Memory B cell (primary cell): ENCODE measurements around the gene CDKN1C.

Experiments used
- ATAC-seq: fragments of 150-1000 bp; cut with Tn5 transposase; 2 replicates; pipeline ENCODE4 v1.10.0; 2021; ENCODE audit warnings: low read depth, mild to moderate bottlenecking, moderate library complexity
- DNase-seq, 2 donors: peaks; one replicate each; pipeline ENCODE4 v3.0.0; 2022; ENCODE audit warnings: low spot score in 2 of 2
- H3K27ac Mint-ChIP-seq: one replicate; pipeline ENCODE4 v1.8.0; 2022; ENCODE audit warnings: mild to moderate bottlenecking, moderate library complexity, mixed read lengths
- H3K27me3 Mint-ChIP-seq: one replicate; pipeline ENCODE4 v1.8.0; 2022; ENCODE audit warnings: mixed read lengths
- H3K36me3 Mint-ChIP-seq: one replicate; pipeline ENCODE4 v1.8.0; 2022; ENCODE audit warnings: mild to moderate bottlenecking, mixed read lengths
- H3K4me1 Mint-ChIP-seq: one replicate; pipeline ENCODE4 v1.8.0; 2022; ENCODE audit warnings: mixed read lengths
- H3K4me3 Mint-ChIP-seq: one replicate; pipeline ENCODE4 v1.8.0; 2022; ENCODE audit warnings: mild to moderate bottlenecking, moderate library complexity, mixed read lengths
- H3K9me3 Mint-ChIP-seq: one replicate; pipeline ENCODE4 v1.8.0; 2022; ENCODE audit warnings: mixed read lengths

CDKN1C gene

GRCh38 chr11:2883979-2884815 lies 1.4 kb downstream of the CDKN1C start:
- no peaks in the 10 kb centered on the region for H3K9me3 Mint-ChIP-seq
- ATAC-seq (no peak), DNase-seq (no peak)
- H3K27me3 Mint-ChIP-seq, result peaks cover 6% of the 10 kb centered on the region
- peak overlapping the region; percentile 55 for H3K4me3 Mint-ChIP-seq
- H3K27ac Mint-ChIP-seq, result no peak overlapping the region
- H3K4me1 Mint-ChIP-seq, result peaks cover 8% of the 10 kb centered on the region
- H3K36me3 Mint-ChIP-seq, result no peaks in the 10 kb centered on the region

- peaks cover 6% of the 10 kb centered on the region for H3K27me3 Mint-ChIP-seq
- peak overlapping the region; percentile 55 for H3K4me3 Mint-ChIP-seq
- ATAC-seq, result no peak
- no peak for DNase-seq
- H3K27ac Mint-ChIP-seq, result no peak overlapping the region
- H3K36me3 Mint-ChIP-seq, result no peaks in the 10 kb centered on the region
- no peaks in the 10 kb centered on the region for H3K9me3 Mint-ChIP-seq
- peaks cover 8% of the 10 kb centered on the region for H3K4me1 Mint-ChIP-seq
Measured at GRCh38 chr11:2883640-2883978, 2.0 kb downstream of the CDKN1C start.

GRCh38 chr11:2882396-2883110 lies 3.0 kb downstream of the CDKN1C start:
- H3K4me1 Mint-ChIP-seq, result peaks cover 8% of the 10 kb centered on the region
- no peaks in the 10 kb centered on the region for H3K9me3 Mint-ChIP-seq
- peaks cover 6% of the 10 kb centered on the region for H3K27me3 Mint-ChIP-seq
- H3K36me3 Mint-ChIP-seq, result no peaks in the 10 kb centered on the region
- ATAC-seq (no peak), DNase-seq (no peak)
- H3K4me3 Mint-ChIP-seq, result peak overlapping the region; percentile 67
- no peak overlapping the region for H3K27ac Mint-ChIP-seq

- H3K27me3 Mint-ChIP-seq, result peaks cover 6% of the 10 kb centered on the region
- ATAC-seq (no peak), DNase-seq (no peak)
- H3K9me3 Mint-ChIP-seq, result peaks cover 1% of the 10 kb centered on the region
- no peaks in the 10 kb centered on the region for H3K36me3 Mint-ChIP-seq
- no peak overlapping the region for H3K4me3 Mint-ChIP-seq
- no peak overlapping the region for H3K27ac Mint-ChIP-seq
- peaks cover 8% of the 10 kb centered on the region for H3K4me1 Mint-ChIP-seq
Measured at GRCh38 chr11:2881981-2882375, 3.6 kb downstream of the CDKN1C start.

- H3K36me3 Mint-ChIP-seq, result no peaks in the 10 kb centered on the region
Measured at GRCh38 chr11:2881076-2881980, 4.2 kb downstream of the CDKN1C start.

GRCh38 chr11:2880646-2881045 lies 4.9 kb downstream of the CDKN1C start:
- H3K4me1 Mint-ChIP-seq, result peaks cover 5% of the 10 kb centered on the region
- ATAC-seq (no peak), DNase-seq (no peak)
- peaks cover 7% of the 10 kb centered on the region for H3K27me3 Mint-ChIP-seq
- no peaks in the 10 kb centered on the region for H3K36me3 Mint-ChIP-seq
- H3K4me3 Mint-ChIP-seq, result no peak overlapping the region
- H3K9me3 Mint-ChIP-seq, result peaks cover 1% of the 10 kb centered on the region
- no peak overlapping the region for H3K27ac Mint-ChIP-seq

More at GRCh38 chr11:2881076-2881980, 4.2 kb downstream of the CDKN1C start:
- Mint-ChIP-seq H3K27ac (no peak overlapping the region), H3K4me3 (no peak overlapping the region), H3K4me1 (peaks cover 5% of the 10 kb centered on the region), H3K9me3 (peaks cover 1% of the 10 kb centered on the region), H3K27me3 (peaks cover 6% of the 10 kb centered on the region)
- no peak for ATAC-seq
- DNase-seq, result no peak

GRCh38 chr11:2878782-2879181 lies 6.8 kb downstream of the CDKN1C start:
- H3K27me3 Mint-ChIP-seq, result peaks cover 10% of the 10 kb centered on the region
- H3K36me3 Mint-ChIP-seq, result no peaks in the 10 kb centered on the region
- H3K27ac Mint-ChIP-seq, result no peak overlapping the region
- no peak overlapping the region for H3K4me3 Mint-ChIP-seq
- H3K4me1 Mint-ChIP-seq, result peaks cover 3% of the 10 kb centered on the region
- ATAC-seq, result no peak
- no peak for DNase-seq
- H3K9me3 Mint-ChIP-seq, result peaks cover 1% of the 10 kb centered on the region

- Mint-ChIP-seq H3K27ac (no peak overlapping the region), H3K27me3 (peaks cover 7% of the 10 kb centered on the region), H3K36me3 (no peaks in the 10 kb centered on the region), H3K9me3 (peaks cover 1% of the 10 kb centered on the region), H3K4me3 (no peak overlapping the region), H3K4me1 (no peaks in the 10 kb centered on the region)
- ATAC-seq (no peak), DNase-seq (no peak)
Measured at GRCh38 chr11:2877474-2877873, 8.1 kb downstream of the CDKN1C start.

GRCh38 chr11:2874963-2875362 lies 10.6 kb downstream of the CDKN1C start:
- ATAC-seq, result no peak
- Mint-ChIP-seq H3K27ac (no peak overlapping the region), H3K4me3 (no peak overlapping the region), H3K9me3 (peaks cover 1% of the 10 kb centered on the region), H3K36me3 (no peaks in the 10 kb centered on the region), H3K27me3 (peaks cover 18% of the 10 kb centered on the region), H3K4me1 (no peaks in the 10 kb centered on the region)
- DNase-seq, result no peak

- H3K4me1 Mint-ChIP-seq, result peaks cover 2% of the 10 kb centered on the region
- H3K9me3 Mint-ChIP-seq, result no peaks in the 10 kb centered on the region
- no peak overlapping the region for H3K4me3 Mint-ChIP-seq
- no peak for ATAC-seq
- no peak for DNase-seq
- peaks cover 22% of the 10 kb centered on the region for H3K27me3 Mint-ChIP-seq
- no peaks in the 10 kb centered on the region for H3K36me3 Mint-ChIP-seq
- H3K27ac Mint-ChIP-seq, result no peak overlapping the region
Measured at GRCh38 chr11:2870969-2871680, 14.4 kb downstream of the CDKN1C start.

- no peak for DNase-seq
- H3K4me3 Mint-ChIP-seq, result no peak overlapping the region
- no peaks in the 10 kb centered on the region for H3K9me3 Mint-ChIP-seq
- no peak overlapping the region for H3K27ac Mint-ChIP-seq
- peaks cover 19% of the 10 kb centered on the region for H3K27me3 Mint-ChIP-seq
- peaks cover 2% of the 10 kb centered on the region for H3K4me1 Mint-ChIP-seq
- H3K36me3 Mint-ChIP-seq, result no peaks in the 10 kb centered on the region
- ATAC-seq, result no peak
Measured at GRCh38 chr11:2870460-2870859, 15.1 kb downstream of the CDKN1C start.

- H3K27me3 Mint-ChIP-seq, result peaks cover 17% of the 10 kb centered on the region
- H3K4me1 Mint-ChIP-seq, result peaks cover 2% of the 10 kb centered on the region
- no peak for DNase-seq
- H3K36me3 Mint-ChIP-seq, result no peaks in the 10 kb centered on the region
- no peaks in the 10 kb centered on the region for H3K9me3 Mint-ChIP-seq
- no peak overlapping the region for H3K27ac Mint-ChIP-seq
- no peak for ATAC-seq
- H3K4me3 Mint-ChIP-seq, result no peak overlapping the region
Measured at GRCh38 chr11:2869561-2870427, 15.8 kb downstream of the CDKN1C start.

GRCh38 chr11:2869134-2869526 lies 16.4 kb downstream of the CDKN1C start:
- Mint-ChIP-seq H3K4me3 (no peak overlapping the region), H3K4me1 (peaks cover 4% of the 10 kb centered on the region), H3K27me3 (peaks cover 20% of the 10 kb centered on the region), H3K36me3 (no peaks in the 10 kb centered on the region), H3K9me3 (no peaks in the 10 kb centered on the region), H3K27ac (no peak overlapping the region)
- DNase-seq (no peak), ATAC-seq (no peak)
